GM23248 (cell line): Measurements from ENCODE around the gene MYH7. TPM values are rescaled to one million over a fixed set of nuclear protein-coding genes. Genes with fewer than 3 reads are reported as not detected.
A peak's percentile ranks its signal among the peaks of the same experiment; 100 is the strongest.

ENCODE experiments used
- DNase-seq: peaks from one replicate; pipeline ENCODE4 v3.0.0-alpha.2; 2015
- H2AFZ ChIP-seq: fragments of 200-600 bp; sonication (generic); 2 replicates; pipeline ENCODE4 v1.6.1; 2016; ENCODE audit warnings: antibody characterized with exemption
- H3F3A ChIP-seq: fragments of 200-600 bp; sonication (generic); 2 replicates; pipeline ENCODE4 v1.6.1; 2016; ENCODE audit warnings: mild to moderate bottlenecking, antibody characterized with exemption, mixed run types; ENCODE audit not compliant: insufficient read depth
- H3K27ac ChIP-seq: fragments of 200-600 bp; sonication (generic); 2 replicates; pipeline ENCODE4 v1.5.1; 2016; ENCODE audit warnings: mild to moderate bottlenecking
- H3K27me3 ChIP-seq: fragments of 200-600 bp; sonication (generic); replicated peaks from 2 replicates; pipeline ENCODE4 v1.6.1; 2016; ENCODE audit warnings: mild to moderate bottlenecking; ENCODE audit not compliant: insufficient read depth
- H3K36me3 ChIP-seq: fragments of 200-600 bp; sonication (generic); 2 replicates; pipeline ENCODE4 v1.6.1; 2016; ENCODE audit warnings: low read depth, mild to moderate bottlenecking
- H3K4me1 ChIP-seq: fragments of 200-600 bp; sonication (generic); 2 replicates; pipeline ENCODE4 v1.6.1; 2016; ENCODE audit warnings: mild to moderate bottlenecking; ENCODE audit not compliant: insufficient read depth
- H3K4me2 ChIP-seq: fragments of 200-600 bp; sonication (generic); one replicate; pipeline ENCODE4 v1.6.1; 2016; ENCODE audit warnings: mild to moderate bottlenecking; ENCODE audit not compliant: unreplicated experiment
- H3K4me3 ChIP-seq: fragments of 200-600 bp; sonication (generic); 2 replicates; pipeline ENCODE4 v1.5.1; 2016; ENCODE audit warnings: mild to moderate bottlenecking
- H3K79me2 ChIP-seq: fragments of 200-600 bp; sonication (generic); 2 replicates; pipeline ENCODE4 v1.6.1; 2016; ENCODE audit warnings: mild to moderate bottlenecking; ENCODE audit not compliant: insufficient read depth
- H3K9ac ChIP-seq: fragments of 200-600 bp; sonication (generic); 2 replicates; pipeline ENCODE4 v1.6.1; 2016; ENCODE audit warnings: mild to moderate bottlenecking
- H3K9me2 ChIP-seq: fragments of 200-600 bp; sonication (generic); 2 replicates; pipeline ENCODE4 v1.6.1; 2016; ENCODE audit warnings: mixed run types, mild to moderate bottlenecking, moderate library complexity; ENCODE audit not compliant: insufficient read depth
- H3K9me3 ChIP-seq: fragments of 200-600 bp; sonication (generic); one replicate; pipeline ENCODE4 v1.6.1; 2017; ENCODE audit warnings: low read depth
- H4K20me1 ChIP-seq: fragments of 200-600 bp; sonication (generic); 2 replicates; pipeline ENCODE4 v1.6.0; 2016; ENCODE audit not compliant: insufficient read depth
- EZH2 ChIP-seq: fragments of 200-600 bp; sonication (generic); IDR thresholded peaks from 2 replicates; pipeline ENCODE4 v1.6.1; 2018; ENCODE audit warnings: antibody characterized with exemption, mild to moderate bottlenecking; ENCODE audit not compliant: insufficient read depth, poor library complexity, severe bottlenecking
- EZH2phosphoT487 ChIP-seq: fragments of 200-600 bp; sonication (generic); IDR thresholded peaks from 2 replicates; pipeline ENCODE4 v1.6.1; 2018; ENCODE audit warnings: antibody characterized with exemption, moderate library complexity, mild to moderate bottlenecking, low read depth; ENCODE audit not compliant: insufficient read depth
- WGBS, 2 experiments: methylation state at CpG; one replicate each; pipeline ENCODE4 v1.1.6; 2015 to 2017; ENCODE audit warnings: low lambda C conversion rate in 2 of 2, low coverage in 1 of 2; ENCODE audit errors: missing lambda C conversion rate in 2 of 2; 5-methylcytosine and 5-hydroxymethylcytosine counted together
- in situ Hi-C: fragments of 300-500 bp; cut with MboI; formaldehyde crosslinking; loops from 2 replicates; pipeline ENCODE4 v1.15.0; 2020
- polyA plus RNA-seq: library from polyadenylated mRNA; unstranded; fragments of >200 nt; fragmentation: Nextera tagmentation; extraction: Ambion mirVana; gene quantifications from 2 replicates; pipeline ENCODE4 v1.2.1, GENCODE V29; 2016
- total RNA-seq: library from RNA; depleted of rRNA; stranded (reverse); fragments of >200 nt; shearing (Covaris generic); gene quantifications from 2 replicates; pipeline ENCODE4 v1.2.3, GENCODE V29; 2014

Gene MYH7
- total and polyA plus RNA-seq, 2 experiments from 2014 or later, result not detected

DNA sequence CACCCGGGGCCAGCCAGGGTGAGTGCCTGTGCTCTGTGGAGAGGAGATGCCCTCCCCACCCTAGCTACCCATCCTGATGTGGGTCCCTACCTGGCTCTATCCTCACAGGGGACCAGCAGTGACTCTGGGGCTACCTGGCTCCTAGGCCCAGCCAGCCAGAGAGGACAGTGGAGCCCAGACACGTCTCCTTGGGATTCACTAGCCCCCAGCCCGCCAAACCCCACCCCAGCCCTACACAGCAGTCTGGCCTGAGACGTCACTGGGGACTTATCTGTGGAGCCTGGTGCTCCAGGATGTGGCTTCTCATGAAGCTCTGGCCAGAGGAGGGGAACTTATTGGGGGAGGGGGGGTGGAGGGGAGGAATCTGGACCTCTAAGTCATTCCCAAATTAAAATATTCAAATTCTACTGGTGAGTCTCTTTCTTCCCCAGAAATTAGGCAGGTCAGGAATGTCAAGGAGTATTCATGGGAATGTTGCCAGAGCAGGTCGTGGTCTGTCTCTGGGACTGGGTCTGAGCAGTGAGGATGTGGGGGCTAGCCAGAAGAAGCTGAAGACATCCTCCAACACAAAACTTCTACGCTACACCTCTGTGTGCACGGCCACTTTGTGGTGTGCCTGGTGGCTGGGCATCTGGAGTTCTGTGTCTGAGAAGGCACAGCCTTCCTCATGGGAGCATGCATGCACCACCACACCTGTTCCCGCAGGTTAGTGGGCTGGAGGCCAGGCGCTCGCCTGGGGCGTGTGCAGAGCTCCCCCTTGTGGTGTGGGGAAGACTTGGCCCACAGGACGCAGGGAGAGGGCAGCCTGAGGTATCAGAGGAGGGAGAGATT lies 55.9 kb downstream of the MYH7 start:
- peak; percentile 63 for DNase-seq
- in situ Hi-C loops, result no loop called here
- Histone ChIP-seq H3K9me3 (no peaks in the 10 kb centered on the region), H3K4me3 (no peak overlapping the region), H4K20me1 (no peaks in the 10 kb centered on the region), H3K9ac (no peak overlapping the region), H3K9me2 (no peaks in the 10 kb centered on the region), H3K4me2 (no peak overlapping the region), H3K79me2 (no peaks in the 10 kb centered on the region), H2AFZ (no peak overlapping the region), H3K27ac (no peak overlapping the region), H3K4me1 (no peaks in the 10 kb centered on the region), H3K36me3 (no peaks in the 10 kb centered on the region), H3K27me3 (peaks cover 12% of the 10 kb centered on the region; the same call in 1 of the 2 replicates), H3F3A (no peaks in the 10 kb centered on the region)
- TF ChIP-seq EZH2 (no peak), EZH2phosphoT487 (no peak)
- WGBS, 2 experiments, result 25 to 27% methylated on average over 12 of the region's 12 CpGs

DNA sequence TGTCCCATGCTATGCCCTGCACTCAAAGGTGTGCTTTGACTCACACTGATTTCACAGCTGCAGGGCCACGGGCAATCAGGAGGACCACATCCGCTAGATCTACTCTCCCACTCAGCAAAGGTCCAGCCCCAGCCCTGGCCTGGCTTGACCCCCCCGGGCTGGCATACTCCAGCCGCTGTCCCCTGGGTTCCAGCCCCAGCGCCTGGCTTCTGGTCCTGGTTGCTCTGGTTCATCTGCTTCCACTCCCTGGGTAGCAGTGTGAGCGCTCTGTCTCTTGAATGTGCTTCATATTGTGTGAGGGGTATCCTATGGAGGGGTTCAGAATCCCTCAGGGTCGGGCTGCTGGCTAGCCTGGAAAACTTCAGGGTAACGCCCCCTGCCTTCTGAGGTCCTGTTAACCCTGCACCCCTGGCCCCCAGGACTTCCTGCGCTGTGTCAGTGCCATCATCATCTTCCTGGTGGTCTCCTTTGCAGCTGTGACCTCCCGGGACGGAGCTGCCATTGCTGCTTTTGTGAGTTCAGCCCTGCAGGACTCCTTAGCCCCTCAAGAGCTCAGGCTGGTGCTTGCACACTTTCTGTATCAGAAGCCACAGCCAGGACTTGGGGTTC lies 56.7 kb downstream of the MYH7 start:
- Histone ChIP-seq H3K4me3 (no peak overlapping the region), H3K9me3 (no peaks in the 10 kb centered on the region), H3K27ac (no peak overlapping the region), H3K4me1 (no peaks in the 10 kb centered on the region), H3K9me2 (no peaks in the 10 kb centered on the region), H3K27me3 (peaks cover 12% of the 10 kb centered on the region; the same call in 1 of the 2 replicates), H3F3A (no peaks in the 10 kb centered on the region), H3K4me2 (no peak overlapping the region), H2AFZ (no peak overlapping the region), H3K9ac (no peak overlapping the region), H4K20me1 (no peaks in the 10 kb centered on the region), H3K36me3 (no peaks in the 10 kb centered on the region), H3K79me2 (no peaks in the 10 kb centered on the region)
- DNase-seq, result no peak
- in situ Hi-C loops, result no loop called here
- TF ChIP-seq EZH2phosphoT487, result no peak
- no peak for TF ChIP-seq EZH2
- 54 to 59% methylated on average over 11 of the region's 11 CpGs for WGBS, 2 experiments

DNA sequence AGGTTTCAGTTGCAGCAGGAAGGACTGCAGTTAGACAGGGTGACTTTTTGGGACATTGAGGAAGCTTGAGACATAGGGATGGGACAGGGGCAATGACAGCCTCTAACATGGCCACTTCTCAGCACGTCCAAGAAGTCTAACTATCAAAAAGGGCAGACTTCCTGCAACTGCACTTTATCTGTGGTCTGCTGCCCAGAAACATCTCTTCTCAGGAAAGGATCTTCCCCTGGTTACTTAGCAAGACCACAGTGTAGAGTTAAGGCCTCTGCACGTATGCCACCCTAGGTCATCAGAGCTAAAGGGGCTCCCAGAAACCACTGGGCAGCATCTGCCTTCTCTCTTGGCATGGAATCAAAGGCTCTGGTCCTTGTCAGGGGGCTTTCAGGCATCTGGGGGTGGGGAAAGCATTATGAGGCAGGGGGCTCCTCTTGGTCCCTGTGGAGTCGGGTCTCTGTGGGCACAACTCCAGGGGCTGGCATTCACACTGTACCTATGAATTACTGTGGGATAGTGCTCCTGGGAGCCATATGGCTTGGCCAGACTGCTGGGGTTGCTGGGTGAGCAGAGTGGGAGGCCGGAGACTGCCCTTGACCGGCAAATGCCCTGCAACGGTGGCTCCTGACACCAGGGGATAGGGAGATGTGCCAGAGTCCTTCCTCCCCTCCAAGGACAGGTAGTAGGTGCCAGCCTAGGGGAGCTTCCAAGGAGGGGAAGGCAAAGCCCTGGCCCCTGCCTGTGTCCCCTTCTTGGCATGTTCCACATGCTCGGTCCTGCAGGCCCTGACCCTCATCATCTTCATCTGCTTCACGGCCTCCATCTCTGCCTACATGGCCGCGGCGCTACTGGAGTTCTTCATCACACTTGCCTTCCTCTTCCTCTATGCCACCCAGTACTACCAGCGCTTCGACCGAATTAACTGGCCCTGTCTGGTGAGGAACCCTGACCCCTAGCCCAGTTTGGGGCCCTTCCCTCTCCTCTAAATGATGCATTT lies 57.6 kb downstream of the MYH7 start:
- no peaks in the 10 kb centered on the region for H3K9me2 ChIP-seq

DNA sequence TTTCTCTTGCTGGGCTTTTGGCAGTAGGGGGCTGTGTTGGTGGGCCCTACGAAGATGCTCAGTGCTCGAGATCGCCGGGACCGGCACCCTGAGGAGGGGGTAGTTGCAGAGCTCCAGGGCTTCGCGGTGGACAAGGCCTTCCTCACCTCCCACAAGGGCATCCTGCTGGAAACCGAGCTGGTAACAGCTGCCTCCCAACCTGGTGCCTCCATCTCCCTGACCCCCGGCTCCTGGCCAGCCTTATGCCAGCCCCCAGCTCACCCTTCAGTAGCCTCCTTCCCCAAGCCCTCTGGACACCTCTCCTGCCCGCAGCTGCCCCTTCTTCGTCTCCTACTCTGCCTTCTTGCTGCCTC lies 58.3 kb downstream of the MYH7 start:
- Histone ChIP-seq H3K79me2 (no peaks in the 10 kb centered on the region), H3K4me3 (no peak overlapping the region), H3K9ac (no peak overlapping the region), H4K20me1 (no peaks in the 10 kb centered on the region), H3K9me3 (no peaks in the 10 kb centered on the region), H3K4me1 (no peaks in the 10 kb centered on the region), H3F3A (no peaks in the 10 kb centered on the region), H2AFZ (no peak overlapping the region), H3K36me3 (no peaks in the 10 kb centered on the region), H3K4me2 (no peak overlapping the region), H3K27me3 (peaks cover 12% of the 10 kb centered on the region; the same call in 1 of the 2 replicates), H3K9me2 (no peaks in the 10 kb centered on the region), H3K27ac (no peak overlapping the region)
- no peak for DNase-seq
- WGBS, 2 experiments, result 38 to 40% methylated on average over 9 to 11 of the region's 11 CpGs
- TF ChIP-seq EZH2phosphoT487 (no peak), EZH2 (no peak)
- in situ Hi-C loops, result no loop called here

More for the DNA sequence above, 57.6 kb downstream of the MYH7 start:
- Histone ChIP-seq H2AFZ (no peak overlapping the region), H4K20me1 (no peaks in the 10 kb centered on the region), H3K27ac (no peak overlapping the region), H3K27me3 (peaks cover 12% of the 10 kb centered on the region; the same call in 1 of the 2 replicates), H3K4me1 (no peaks in the 10 kb centered on the region), H3K9me3 (no peaks in the 10 kb centered on the region), H3K4me2 (no peak overlapping the region), H3F3A (no peaks in the 10 kb centered on the region), H3K4me3 (no peak overlapping the region), H3K79me2 (no peaks in the 10 kb centered on the region), H3K9ac (no peak overlapping the region), H3K36me3 (no peaks in the 10 kb centered on the region)
- no peak for TF ChIP-seq EZH2phosphoT487
- no peak for TF ChIP-seq EZH2
- in situ Hi-C loops, result no loop called here
- no peak for DNase-seq
- WGBS, 2 experiments, result 76 to 77% methylated on average over 13 to 14 of the region's 14 CpGs
